ENCODE results near the gene USH1G.

DNA sequence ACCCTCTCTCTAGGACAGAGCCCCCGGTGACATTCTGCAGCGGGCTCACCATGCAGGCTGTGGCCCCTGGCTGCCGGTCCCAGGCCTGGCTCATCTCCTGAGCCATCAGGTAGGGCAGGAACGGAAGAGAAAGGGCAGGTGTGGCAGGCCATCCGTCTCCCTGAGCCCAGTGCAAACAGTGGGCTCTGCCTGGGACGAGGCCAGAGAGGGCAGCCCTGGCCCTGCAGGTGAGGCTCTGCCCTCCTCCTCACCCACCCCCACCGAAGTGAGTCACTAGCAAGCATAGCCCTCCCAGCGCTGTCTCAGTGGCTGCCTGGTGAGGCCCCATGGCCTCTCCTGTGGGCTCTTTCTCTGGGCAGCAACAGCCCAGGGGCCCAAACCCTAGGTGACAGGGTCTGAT lies 27.2 kb upstream of the USH1G start:
- TF ChIP-seq, protein P1, sequence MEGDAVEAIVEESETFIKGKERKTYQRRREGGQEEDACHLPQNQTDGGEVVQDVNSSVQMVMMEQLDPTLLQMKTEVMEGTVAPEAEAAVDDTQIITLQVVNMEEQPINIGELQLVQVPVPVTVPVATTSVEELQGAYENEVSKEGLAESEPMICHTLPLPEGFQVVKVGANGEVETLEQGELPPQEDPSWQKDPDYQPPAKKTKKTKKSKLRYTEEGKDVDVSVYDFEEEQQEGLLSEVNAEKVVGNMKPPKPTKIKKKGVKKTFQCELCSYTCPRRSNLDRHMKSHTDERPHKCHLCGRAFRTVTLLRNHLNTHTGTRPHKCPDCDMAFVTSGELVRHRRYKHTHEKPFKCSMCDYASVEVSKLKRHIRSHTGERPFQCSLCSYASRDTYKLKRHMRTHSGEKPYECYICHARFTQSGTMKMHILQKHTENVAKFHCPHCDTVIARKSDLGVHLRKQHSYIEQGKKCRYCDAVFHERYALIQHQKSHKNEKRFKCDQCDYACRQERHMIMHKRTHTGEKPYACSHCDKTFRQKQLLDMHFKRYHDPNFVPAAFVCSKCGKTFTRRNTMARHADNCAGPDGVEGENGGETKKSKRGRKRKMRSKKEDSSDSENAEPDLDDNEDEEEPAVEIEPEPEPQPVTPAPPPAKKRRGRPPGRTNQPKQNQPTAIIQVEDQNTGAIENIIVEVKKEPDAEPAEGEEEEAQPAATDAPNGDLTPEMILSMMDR (IDR thresholded peaks at IDR 0.05): no peak
- TF ChIP-seq POLR2AphosphoS5 (IDR thresholded peaks at IDR 0.05): no peak
- no peak for TF ChIP-seq EP300 (IDR thresholded peaks at IDR 0.05; ENCODE audit: low read depth)

All from transverse colon (tissue), 4 donors.